Epidermal melanocyte (primary cell): ENCODE measurements around the gene IER3.

Experiments used
- DNase-seq: peaks from one replicate; pipeline ENCODE4 v3.0.0; 2011; ENCODE audit warnings: low spot score; ENCODE audit not compliant: insufficient read length

Gene IER3

GRCh38 chr6:30709101-30709868 is 35.1 kb downstream of the IER3 start:
- DNase-seq = no peak

GRCh38 chr6:30707281-30707850 is 37.0 kb downstream of the IER3 start:
- DNase-seq = no peak

- no peak for DNase-seq
Observed at GRCh38 chr6:30705620-30706019, 38.7 kb downstream of the IER3 start.

- no peak for DNase-seq
Observed at GRCh38 chr6:30703821-30704220, 40.5 kb downstream of the IER3 start.

GRCh38 chr6:30703011-30703410 is 41.3 kb downstream of the IER3 start:
- no peak for DNase-seq

GRCh38 chr6:30700340-30700739 is 44.0 kb downstream of the IER3 start:
- DNase-seq = no peak

GRCh38 chr6:30696432-30696831 is 47.9 kb downstream of the IER3 start:
- DNase-seq = no peak
